ENCODE data around the gene SORL1. TPM values are rescaled to one million over a fixed set of nuclear protein-coding genes. Genes with fewer than 3 reads are reported as not detected.

SORL1 gene
- total RNA-seq, 1 experiment from 2014 or later, result 4.9 TPM

GRCh38 chr11:121473064-121473777, 21.1 kb downstream of the SORL1 start:
- CTCF ChIA-PET, result no interaction called here
- H3K27ac ChIP-seq, result no peak overlapping the region
- no peak for DNase-seq
- peaks cover 35% of the 10 kb centered on the region for H3K4me1 ChIP-seq (replicated peaks; ENCODE audit: insufficient read depth)
- BruUV-seq (replicated peaks), result no TSS peak
- no peaks in the 10 kb centered on the region for H4K20me1 ChIP-seq (ENCODE audit: insufficient read depth)
- POLR2A ChIA-PET (ENCODE audit: unreplicated experiment), result no interaction called here
- no peaks in the 10 kb centered on the region for H3F3A ChIP-seq (ENCODE audit: insufficient read depth, low read depth)
- H3K36me3 ChIP-seq (ENCODE audit: low read depth), result no peaks in the 10 kb centered on the region
- no peak for TF ChIP-seq CTCF (conservative IDR thresholded peaks at IDR 0.05)
- TF ChIP-seq EZH2 (IDR thresholded peaks at IDR 0.05; ENCODE audit: low read depth), result no peak
- no peak overlapping the region for H3K4me2 ChIP-seq
- no peaks in the 10 kb centered on the region for H3K9me3 ChIP-seq (ENCODE audit: insufficient read depth, low read depth)
- no peaks in the 10 kb centered on the region for H3K79me2 ChIP-seq (ENCODE audit: low read depth)
- no peaks in the 10 kb centered on the region for H3K27me3 ChIP-seq (ENCODE audit: insufficient read depth, low read depth)
- no peak overlapping the region for H3K4me3 ChIP-seq
- no peak overlapping the region for H2AFZ ChIP-seq
- intact Hi-C loops (cut with micrococcal nuclease; ENCODE audit: unreplicated experiment), result no loop called here
- no peaks in the 10 kb centered on the region for H3K9me2 ChIP-seq (ENCODE audit: insufficient read depth)

- no peak overlapping the region for H3K4me3 ChIP-seq
- no peaks in the 10 kb centered on the region for H3K9me3 ChIP-seq (ENCODE audit: insufficient read depth, low read depth)
- H3K79me2 ChIP-seq (ENCODE audit: low read depth), result no peaks in the 10 kb centered on the region
- H3F3A ChIP-seq (ENCODE audit: insufficient read depth, low read depth), result no peaks in the 10 kb centered on the region
- H2AFZ ChIP-seq, result no peak overlapping the region
- no peak overlapping the region for H3K27ac ChIP-seq
- DNase-seq, result no peak
- no TSS peak for BruUV-seq (replicated peaks)
- no peaks in the 10 kb centered on the region for H3K9me2 ChIP-seq (ENCODE audit: insufficient read depth)
- no peaks in the 10 kb centered on the region for H3K27me3 ChIP-seq (ENCODE audit: insufficient read depth, low read depth)
- TF ChIP-seq EZH2 (IDR thresholded peaks at IDR 0.05; ENCODE audit: low read depth), result no peak
- no peak for TF ChIP-seq CTCF (conservative IDR thresholded peaks at IDR 0.05)
- CTCF ChIA-PET, result no interaction called here
- H3K4me2 ChIP-seq, result no peak overlapping the region
- H3K4me1 ChIP-seq (replicated peaks; ENCODE audit: insufficient read depth), result peaks cover 40% of the 10 kb centered on the region
- intact Hi-C loops (cut with micrococcal nuclease; ENCODE audit: unreplicated experiment), result no loop called here
- POLR2A ChIA-PET (ENCODE audit: unreplicated experiment), result no interaction called here
- no peaks in the 10 kb centered on the region for H4K20me1 ChIP-seq (ENCODE audit: insufficient read depth)
- no peaks in the 10 kb centered on the region for H3K36me3 ChIP-seq (ENCODE audit: low read depth)
These were observed 22.6 kb downstream of the SORL1 start for GRCh38 chr11:121474680-121475079.

GRCh38 chr11:121476379-121477032, 24.4 kb downstream of the SORL1 start:
- H3K27me3 ChIP-seq (ENCODE audit: insufficient read depth, low read depth), result no peaks in the 10 kb centered on the region
- no peaks in the 10 kb centered on the region for H4K20me1 ChIP-seq (ENCODE audit: insufficient read depth)
- H3K27ac ChIP-seq, result peak overlapping the region; percentile 16; the same call in 1 of the 2 replicates
- H3K4me2 ChIP-seq, result no peak overlapping the region
- TF ChIP-seq EZH2 (IDR thresholded peaks at IDR 0.05; ENCODE audit: low read depth), result no peak
- H3F3A ChIP-seq (ENCODE audit: insufficient read depth, low read depth), result no peaks in the 10 kb centered on the region
- ChIA-PET CTCF (no interaction called here), POLR2A (ENCODE audit: unreplicated experiment) (no interaction called here)
- H3K4me1 ChIP-seq (replicated peaks; ENCODE audit: insufficient read depth), result peaks cover 47% of the 10 kb centered on the region
- no peaks in the 10 kb centered on the region for H3K9me3 ChIP-seq (ENCODE audit: insufficient read depth, low read depth)
- DNase-seq, result peak in 1 of 2 experiments; percentile 58
- H3K4me3 ChIP-seq, result no peak overlapping the region
- no TSS peak for BruUV-seq (replicated peaks)
- no peak overlapping the region for H2AFZ ChIP-seq
- intact Hi-C loops (cut with micrococcal nuclease; ENCODE audit: unreplicated experiment), result loop anchor here (1.0 kb wide), 1 partner anchor 10 kb away; no protein-coding TSS in a partner anchor
- H3K79me2 ChIP-seq (ENCODE audit: low read depth), result no peaks in the 10 kb centered on the region
- no peaks in the 10 kb centered on the region for H3K36me3 ChIP-seq (ENCODE audit: low read depth)
- no peaks in the 10 kb centered on the region for H3K9me2 ChIP-seq (ENCODE audit: insufficient read depth)
